K562 (cell line): Measurements from ENCODE around the gene BSPRY. TPM values are rescaled to one million over a fixed set of nuclear protein-coding genes. Genes with fewer than 3 reads are reported as not detected.
A peak's percentile ranks its signal among the peaks of the same experiment; 100 is the strongest.

Source experiments
- ATF1 ChIP-seq, 2 experiments: fragments of 450-650 bp in 1 of 2; IDR thresholded peaks; 2 replicates each; pipeline ENCODE4 v1.6.1; 2016; ENCODE audit warnings: missing compliant biosample characterization in 1 of 2, missing genetic modification characterization in 1 of 2
- ATF7 ChIP-seq: fragments of 450-650 bp; IDR thresholded peaks from 2 replicates; pipeline ENCODE4 v1.7.1; 2014; ENCODE audit warnings: mild to moderate bottlenecking, moderate library complexity
- CHD4 ChIP-seq: fragments of 200-600 bp; sonication (generic); IDR thresholded peaks from 3 replicates; pipeline ENCODE4 v1.6.1; 2012; ENCODE audit warnings: low read depth, mild to moderate bottlenecking, mixed read lengths, low read length, inconsistent platforms; ENCODE audit not compliant: insufficient read depth, insufficient replicate concordance, poor library complexity, severe bottlenecking
- DMBX1 ChIP-seq: fragments of 250-450 bp; sonication (Bioruptor Pico); IDR thresholded peaks from 2 replicates; pipeline ENCODE4 v1.8.0; 2022; ENCODE audit warnings: inconsistent platforms, mild to moderate bottlenecking, moderate library complexity, borderline replicate concordance
- E2F3 ChIP-seq: fragments of 250-450 bp; sonication (Bioruptor Pico); IDR thresholded peaks from 2 replicates; pipeline ENCODE4 v1.4.0; 2020; ENCODE audit warnings: mild to moderate bottlenecking
- FOXM1 ChIP-seq, 2 experiments: fragments of 450-650 bp in 1 of 2; sonication (generic) in 1 of 2; formaldehyde crosslinking in 1 of 2; IDR thresholded peaks; 2 replicates each; pipeline versions ENCODE4 v1.6.1 to v1.9.0; 2017 to 2022; ENCODE audit warnings: low read depth in 2 of 2, mild to moderate bottlenecking in 2 of 2, missing genetic modification reagents in 1 of 2, moderate library complexity in 1 of 2
- FOXO4 ChIP-seq: fragments of 450-650 bp; formaldehyde crosslinking; IDR thresholded peaks from 2 replicates; pipeline ENCODE4 v1.4.0; 2020; ENCODE audit warnings: mild to moderate bottlenecking, moderate library complexity
- HBP1 ChIP-seq: fragments of 450-650 bp; formaldehyde crosslinking; IDR thresholded peaks from 2 replicates; pipeline ENCODE4 v1.4.0; 2022; ENCODE audit warnings: missing genetic modification characterization
- JUN ChIP-seq, 2 experiments: sonication (generic) in 1 of 2; formaldehyde crosslinking in 1 of 2; IDR thresholded peaks; 2 replicates each; pipeline versions ENCODE4 v1.6.1 to v1.8.0; 2012 to 2022; ENCODE audit warnings: borderline replicate concordance in 2 of 2, mild to moderate bottlenecking in 2 of 2, improper control_type of control experiment in 1 of 2, low read depth in 1 of 2, low read length in 1 of 2, missing genetic modification reagents in 1 of 2
- KHSRP ChIP-seq: fragments of 450-650 bp; IDR thresholded peaks from 2 replicates; pipeline ENCODE4 v1.6.1; 2017
- NKRF ChIP-seq: fragments of 450-650 bp; IDR thresholded peaks from 2 replicates; pipeline ENCODE4 v1.6.1; 2016; ENCODE audit warnings: borderline replicate concordance
- PATZ1 ChIP-seq: fragments of 250-450 bp; sonication (Bioruptor Pico); IDR thresholded peaks from 2 replicates; pipeline ENCODE4 v1.5.0; 2020; ENCODE audit warnings: mild to moderate bottlenecking, borderline replicate concordance
- SMARCB1 ChIP-seq: IDR thresholded peaks from 2 replicates; pipeline ENCODE4 v1.6.1; 2011; ENCODE audit warnings: improper control_type of control experiment, low read depth; ENCODE audit not compliant: insufficient read length
- USF1 ChIP-seq: sonication (generic); formaldehyde crosslinking; IDR thresholded peaks from 2 replicates; pipeline ENCODE4 v1.9.0; 2022; ENCODE audit warnings: mild to moderate bottlenecking, missing genetic modification reagents
- ZBTB17 ChIP-seq: fragments of 450-650 bp; formaldehyde crosslinking; IDR thresholded peaks from 2 replicates; pipeline ENCODE4 v1.4.0; 2020; ENCODE audit warnings: mild to moderate bottlenecking
- ZBTB9 ChIP-seq: fragments of 450-650 bp; formaldehyde crosslinking; IDR thresholded peaks from 2 replicates; pipeline ENCODE4 v1.4.0; 2020; ENCODE audit warnings: mild to moderate bottlenecking, moderate library complexity
- ZFP36 ChIP-seq: fragments of 150-350 bp; IDR thresholded peaks from 2 replicates; pipeline ENCODE4 v1.6.1; 2018; ENCODE audit warnings: low read length, low read depth; ENCODE audit not compliant: partially characterized antibody
- ZNF561 ChIP-seq: fragments of 450-650 bp; formaldehyde crosslinking; conservative IDR thresholded peaks from 2 replicates; pipeline ENCODE4 v1.4.0; 2020; ENCODE audit warnings: mild to moderate bottlenecking, moderate library complexity
- polyA plus RNA-seq, 8 experiments: library from polyadenylated mRNA; depleted of rRNA in 4 of 8; stranded (reverse) in 5 of 8; unstranded in 3 of 8; fragments of >200 nt; fragmentation: Nextera tagmentation in 2 of 8; fragmentation: Illumina TruSeq in 1 of 8; extraction: Ambion mirVana in 2 of 8; extraction: Trizol in 1 of 8; gene quantifications; 2 replicates each; pipeline versions ENCODE4 v1.2.1 to v1.2.3, GENCODE V29; 2011 to 2014; ENCODE audit warnings: inconsistent platforms in 1 of 8, missing spikeins in 1 of 8
- total RNA-seq, 7 experiments: library from RNA; depleted of rRNA in 6 of 7; stranded (reverse); fragments of >200 nt in 6 of 7; fragmentation: Illumina TruSeq in 2 of 7; extraction: Trizol in 2 of 7; gene quantifications; 2 replicates each; pipeline versions ENCODE4 v1.2.1 to v1.2.3, GENCODE V29; 2011 to 2021; ENCODE audit warnings: low replicate concordance in 1 of 7

The BSPRY gene
- total and polyA plus RNA-seq, 9 of the 15 experiments (the other 6 are each of a cell fraction or from before 2014, with no cell fraction given), result 0.07 to 0.67 (median 0.18) TPM

- TF ChIP-seq ZBTB9 (CRISPR knock-in tag) (no peak), ATF1 (CRISPR knock-in tag; IDR thresholded peaks at IDR 0.05) (no peak), ATF1 (tag; IDR thresholded peaks at IDR 0.05) (peak; percentile 58), ZNF561 (CRISPR knock-in tag) (no peak), CHD4 (no peak), FOXM1 (IDR thresholded peaks at IDR 0.05; ENCODE audit: low read depth) (no peak), FOXM1 (CRISPR knock-in tag; IDR thresholded peaks at IDR 0.05; ENCODE audit: low read depth) (no peak), FOXO4 (CRISPR knock-in tag) (no peak), ZFP36 (no peak), PATZ1 (CRISPR knock-in tag) (no peak), HBP1 (CRISPR knock-in tag) (no peak), SMARCB1 (no peak), ZBTB17 (CRISPR knock-in tag) (peak; percentile 98), KHSRP (no peak), JUN (IDR thresholded peaks at IDR 0.05; ENCODE audit: borderline replicate concordance, low read depth, low read length) (no peak), JUN (CRISPR knock-in tag; IDR thresholded peaks at IDR 0.05; ENCODE audit: borderline replicate concordance) (no peak), ATF7 (peak; percentile 69; the same call in 1 of the 2 replicates), NKRF (no peak), DMBX1 (CRISPR knock-in tag) (no peak), E2F3 (CRISPR knock-in tag) (no peak), USF1 (CRISPR knock-in tag) (peak; percentile 66)
Measured at GRCh38 chr9:113343732-113344231, 5.6 kb upstream of the BSPRY start (continued).
